Measurements from ENCODE around the gene HNRNPC. TPM values are rescaled to one million over a fixed set of nuclear protein-coding genes. Genes with fewer than 3 reads are reported as not detected.

HNRNPC gene
- total RNA-seq, 1 donor from 2014 or later, result 669 TPM

DNA sequence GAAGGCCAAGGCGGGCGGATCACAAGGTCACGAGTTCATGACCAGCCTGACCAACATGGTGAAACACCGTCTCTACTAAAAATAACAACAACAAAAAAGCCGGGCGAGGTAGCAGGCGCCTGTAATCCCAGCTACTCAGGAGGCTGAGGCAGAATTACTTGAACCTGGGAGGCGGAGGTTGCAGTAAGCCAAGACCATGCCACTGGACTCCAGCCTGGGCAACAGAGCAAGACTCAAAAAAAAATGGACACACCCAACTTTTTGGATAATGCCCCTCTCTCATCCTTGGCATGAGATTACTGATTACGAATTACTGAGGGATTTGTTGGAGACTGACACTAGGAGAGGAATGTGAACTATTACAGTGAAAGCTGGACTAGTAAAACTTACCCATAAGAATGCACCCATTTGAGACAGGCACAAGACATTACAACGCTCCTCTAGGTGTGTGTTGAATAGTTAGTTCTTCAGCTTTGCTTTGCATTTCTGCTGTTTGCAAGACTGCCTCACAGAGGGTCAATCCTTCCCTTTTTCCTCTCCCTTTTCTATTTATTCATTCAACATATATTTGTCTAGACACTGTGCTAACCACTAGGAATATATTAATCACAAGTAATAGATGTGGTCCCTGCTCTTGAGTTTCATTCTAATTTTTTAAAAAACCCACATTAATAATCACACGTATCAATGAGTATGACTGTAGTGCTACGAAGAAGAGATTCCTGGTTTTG, 67.3 kb downstream of the HNRNPC start:
- DNase-seq (ENCODE audit: low spot score in 2 of 2, unreplicated experiment in 2 of 2), result no peak
- no peaks in the 10 kb centered on the region for H3K27me3 Mint-ChIP-seq (ENCODE audit: low read depth)
- H3K36me3 Mint-ChIP-seq, result peaks cover 12% of the 10 kb centered on the region
- H3K27ac Mint-ChIP-seq, result no peak overlapping the region
- no peaks in the 10 kb centered on the region for H3K4me1 Mint-ChIP-seq
- TF ChIP-seq, protein P1, sequence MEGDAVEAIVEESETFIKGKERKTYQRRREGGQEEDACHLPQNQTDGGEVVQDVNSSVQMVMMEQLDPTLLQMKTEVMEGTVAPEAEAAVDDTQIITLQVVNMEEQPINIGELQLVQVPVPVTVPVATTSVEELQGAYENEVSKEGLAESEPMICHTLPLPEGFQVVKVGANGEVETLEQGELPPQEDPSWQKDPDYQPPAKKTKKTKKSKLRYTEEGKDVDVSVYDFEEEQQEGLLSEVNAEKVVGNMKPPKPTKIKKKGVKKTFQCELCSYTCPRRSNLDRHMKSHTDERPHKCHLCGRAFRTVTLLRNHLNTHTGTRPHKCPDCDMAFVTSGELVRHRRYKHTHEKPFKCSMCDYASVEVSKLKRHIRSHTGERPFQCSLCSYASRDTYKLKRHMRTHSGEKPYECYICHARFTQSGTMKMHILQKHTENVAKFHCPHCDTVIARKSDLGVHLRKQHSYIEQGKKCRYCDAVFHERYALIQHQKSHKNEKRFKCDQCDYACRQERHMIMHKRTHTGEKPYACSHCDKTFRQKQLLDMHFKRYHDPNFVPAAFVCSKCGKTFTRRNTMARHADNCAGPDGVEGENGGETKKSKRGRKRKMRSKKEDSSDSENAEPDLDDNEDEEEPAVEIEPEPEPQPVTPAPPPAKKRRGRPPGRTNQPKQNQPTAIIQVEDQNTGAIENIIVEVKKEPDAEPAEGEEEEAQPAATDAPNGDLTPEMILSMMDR (IDR thresholded peaks at IDR 0.05; ENCODE audit: unreplicated experiment), result no peak
- no peak overlapping the region for H3K4me3 Mint-ChIP-seq
- H3K9me3 Mint-ChIP-seq, result peaks cover 12% of the 10 kb centered on the region

DNA sequence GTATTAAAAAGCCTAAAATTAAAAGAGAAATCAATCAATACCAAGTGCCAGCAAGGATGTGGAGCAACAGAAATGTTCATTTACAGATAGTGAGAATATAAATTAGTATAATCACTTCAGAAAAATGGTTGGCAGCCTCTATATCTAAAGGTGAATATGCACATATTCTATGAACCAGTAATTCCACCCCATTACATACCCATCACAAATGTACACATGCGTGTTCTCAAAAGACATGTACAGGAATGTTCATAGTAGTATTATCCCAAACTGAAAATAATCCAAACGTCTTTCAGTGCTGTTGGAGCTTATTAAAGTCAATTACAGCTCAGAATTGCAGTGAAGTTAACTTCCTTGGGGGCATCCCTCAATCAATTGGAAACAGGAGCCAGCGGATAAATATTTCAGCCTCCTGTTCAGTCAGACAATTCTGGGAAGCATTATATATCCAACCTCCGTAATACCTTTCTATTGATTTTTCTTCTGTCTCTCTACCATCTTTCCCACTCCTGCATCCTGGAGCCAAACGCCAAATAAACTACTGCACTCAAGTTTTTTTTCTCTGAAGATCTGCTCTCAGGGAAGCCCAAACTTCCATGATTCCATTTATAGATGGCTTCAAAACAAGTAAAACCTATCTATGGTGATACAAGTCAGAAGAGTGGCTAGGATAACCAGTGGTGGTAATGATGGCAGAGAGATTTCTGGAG, 68.3 kb downstream of the HNRNPC start:
- Mint-ChIP-seq H3K27me3 (ENCODE audit: low read depth) (no peaks in the 10 kb centered on the region), H3K4me3 (no peak overlapping the region), H3K9me3 (peaks cover 12% of the 10 kb centered on the region), H3K36me3 (peaks cover 10% of the 10 kb centered on the region), H3K27ac (no peak overlapping the region), H3K4me1 (no peaks in the 10 kb centered on the region)
- TF ChIP-seq, protein P1 (IDR thresholded peaks at IDR 0.05; ENCODE audit: unreplicated experiment), result no peak
- no peak for DNase-seq (ENCODE audit: low spot score in 2 of 2, unreplicated experiment in 2 of 2)

DNA sequence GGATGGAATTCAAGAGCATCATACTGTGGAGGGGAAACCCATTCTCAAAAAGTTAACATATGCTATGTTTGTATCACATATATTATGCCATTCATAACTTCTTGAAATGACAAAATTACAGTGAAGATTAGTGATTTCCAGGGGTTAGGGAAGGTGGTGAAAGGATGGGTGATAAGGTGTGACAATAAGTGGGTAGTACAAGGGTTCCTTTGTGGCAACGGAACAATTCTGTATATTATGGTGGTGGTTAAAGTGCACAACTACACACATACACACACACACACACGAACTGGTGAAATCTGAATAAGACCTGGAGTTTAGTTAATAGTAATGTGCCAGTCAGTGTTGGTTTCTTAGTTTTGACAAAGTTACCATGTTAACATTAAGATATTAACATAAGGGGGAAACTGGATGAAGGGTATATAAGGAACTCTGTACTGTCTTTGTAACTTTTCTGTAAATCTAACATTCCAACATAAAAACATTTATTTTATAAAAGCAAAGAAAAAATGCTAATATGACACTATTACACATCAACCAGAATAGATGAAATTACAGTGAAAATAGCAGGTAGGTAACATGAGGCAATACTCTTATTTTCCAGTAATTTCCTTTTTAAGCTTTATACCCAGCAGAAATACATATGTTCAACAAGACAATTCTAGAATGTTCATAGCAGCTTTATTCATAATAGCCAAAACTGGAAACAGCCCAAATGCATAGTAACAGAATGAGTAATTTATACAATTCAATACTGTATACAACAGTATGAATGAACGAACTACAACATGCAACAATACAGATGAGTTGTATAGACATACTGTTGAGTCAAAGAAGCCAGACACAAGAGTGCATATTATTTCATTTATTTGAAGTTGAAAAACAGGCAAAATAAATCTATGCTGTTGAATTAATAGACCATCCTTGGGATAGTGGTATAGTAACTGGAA, 69.4 kb downstream of the HNRNPC start:
- Mint-ChIP-seq H3K4me1 (no peaks in the 10 kb centered on the region), H3K36me3 (peaks cover 10% of the 10 kb centered on the region), H3K27me3 (ENCODE audit: low read depth) (peaks cover 4% of the 10 kb centered on the region), H3K9me3 (peaks cover 12% of the 10 kb centered on the region), H3K27ac (no peak overlapping the region), H3K4me3 (no peak overlapping the region)
- DNase-seq (ENCODE audit: low spot score in 2 of 2, unreplicated experiment in 2 of 2), result no peak
- TF ChIP-seq, protein P1 (IDR thresholded peaks at IDR 0.05; ENCODE audit: unreplicated experiment), result no peak

DNA sequence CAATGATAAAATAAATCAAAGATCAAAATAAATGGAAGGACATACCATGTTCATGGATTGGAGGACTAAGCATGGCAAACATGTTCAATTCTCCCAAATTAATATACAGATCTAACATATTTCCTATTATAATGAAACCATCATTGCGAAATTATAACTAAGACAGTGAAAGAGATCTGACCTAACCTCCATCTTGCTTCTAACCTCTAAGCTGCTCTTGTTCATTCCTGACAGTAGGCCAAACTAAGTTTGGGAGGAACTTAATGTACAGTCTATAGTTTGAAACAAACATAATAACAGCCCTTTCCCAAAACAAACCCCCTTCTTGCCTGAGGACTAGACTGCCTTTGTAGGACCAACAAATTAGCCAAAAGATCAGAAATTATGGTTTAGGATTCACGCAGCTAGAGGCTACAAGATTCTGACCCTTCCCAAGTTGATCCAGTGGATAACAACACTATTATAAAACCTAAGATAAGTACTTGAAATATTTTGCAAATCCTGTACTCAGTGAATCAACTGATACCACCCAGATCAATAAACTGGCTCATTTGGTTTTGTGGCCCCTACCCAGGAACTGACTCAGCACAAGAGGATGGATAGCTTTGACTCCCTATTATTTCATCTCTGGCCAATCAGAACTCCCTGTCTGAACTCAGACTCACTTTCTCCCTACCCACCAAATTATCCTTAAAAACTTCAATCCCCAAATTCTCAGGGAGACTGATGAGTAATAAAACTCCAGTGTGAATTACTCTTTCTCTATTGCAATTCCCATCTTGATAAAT, 71.6 kb downstream of the HNRNPC start:
- Mint-ChIP-seq H3K36me3 (peaks cover 2% of the 10 kb centered on the region), H3K27ac (no peak overlapping the region), H3K4me1 (no peaks in the 10 kb centered on the region), H3K27me3 (ENCODE audit: low read depth) (peaks cover 16% of the 10 kb centered on the region), H3K9me3 (peaks cover 12% of the 10 kb centered on the region), H3K4me3 (no peak overlapping the region)
- no peak for DNase-seq (ENCODE audit: low spot score in 2 of 2, unreplicated experiment in 2 of 2)
- TF ChIP-seq, protein P1 (IDR thresholded peaks at IDR 0.05; ENCODE audit: unreplicated experiment), result no peak

DNA sequence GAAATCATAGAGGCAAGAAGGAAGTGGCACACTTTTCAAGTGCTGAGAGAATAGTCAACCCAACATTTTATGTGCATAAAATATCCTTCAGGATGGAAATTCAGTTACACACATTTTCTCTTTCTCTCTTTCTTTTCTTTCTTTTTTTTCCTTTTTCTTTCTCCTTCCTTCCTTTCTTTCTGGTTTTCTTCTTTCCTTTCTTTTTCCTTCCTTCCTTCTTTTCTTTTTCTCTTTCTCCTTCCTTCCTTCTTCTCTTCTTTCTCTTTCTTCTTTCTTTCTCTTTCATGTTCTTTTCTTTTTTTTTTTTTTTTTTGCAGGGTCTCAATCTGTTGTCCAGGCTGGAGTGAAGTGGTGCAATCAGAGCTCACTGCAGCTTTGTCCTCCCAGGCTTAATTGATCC, 74.6 kb downstream of the HNRNPC start:
- Mint-ChIP-seq H3K4me3 (no peak overlapping the region), H3K27me3 (ENCODE audit: low read depth) (peaks cover 16% of the 10 kb centered on the region), H3K4me1 (peaks cover 3% of the 10 kb centered on the region), H3K9me3 (peaks cover 12% of the 10 kb centered on the region), H3K27ac (no peak overlapping the region), H3K36me3 (no peaks in the 10 kb centered on the region)
- TF ChIP-seq, protein P1 (IDR thresholded peaks at IDR 0.05; ENCODE audit: unreplicated experiment), result no peak
- no peak for DNase-seq (ENCODE audit: low spot score in 2 of 2, unreplicated experiment in 2 of 2)
